HEK293 (cell line): ENCODE measurements around the gene PRDM15.

ENCODE experiments used
- CTCF ChIA-PET: fragments of 350-600 bp; formaldehyde crosslinking; extraction: SDS; loops from one replicate; lab custom pipeline; 2021; ENCODE audit warnings: antibody characterized with exemption; lab: Yijun Ruan, JAX
- POLR2A ChIA-PET: fragments of 300-600 bp; formaldehyde crosslinking; extraction: SDS; loops from one replicate; lab custom pipeline; 2020; ENCODE audit warnings: antibody characterized with exemption, inconsistent platforms; lab: Yijun Ruan, JAX
- H3K27ac ChIP-seq: fragments of 200-500 bp; sonication (Bioruptor generic); 2 replicates; pipeline ENCODE4 v1.5.1; 2014; ENCODE audit warnings: low read depth, low read length, control low read depth, inconsistent platforms; ENCODE audit errors: extremely low read depth
- H3K36me3 ChIP-seq, 2 experiments: fragments of 200-500 bp in 1 of 2; sonication (Bioruptor generic) in 1 of 2; 1 replicate in 1 of 2; 2 replicates in 1 of 2; pipeline ENCODE4 v1.5.1; 2014 to 2017; ENCODE audit warnings: inconsistent platforms in 2 of 2, low read length in 2 of 2; ENCODE audit not compliant: control insufficient read depth in 2 of 2, insufficient read depth in 1 of 2
- H3K4me1 ChIP-seq: fragments of 200-500 bp; sonication (Bioruptor generic); 2 replicates; pipeline ENCODE4 v1.5.1; 2014; ENCODE audit warnings: mild to moderate bottlenecking, low read length, inconsistent platforms; ENCODE audit not compliant: control insufficient read depth, insufficient read depth
- H3K4me3 ChIP-seq: 2 replicates; pipeline ENCODE4 v1.5.1; 2011; ENCODE audit warnings: low read depth, mild to moderate bottlenecking, control low read depth, low read length, moderate library complexity
- H3K9me3 ChIP-seq: fragments of 200-500 bp; sonication (Bioruptor generic); 2 replicates; pipeline ENCODE4 v1.5.1; 2014; ENCODE audit warnings: low read depth, low read length, inconsistent platforms; ENCODE audit not compliant: control insufficient read depth, insufficient read depth
- HOXD13 ChIP-seq: sonication (generic); formaldehyde crosslinking; IDR thresholded peaks from 2 replicates; pipeline ENCODE4 v1.8.0; 2022; ENCODE audit warnings: missing genetic modification reagents, borderline replicate concordance
- KLF1 ChIP-seq: fragments of 450-650 bp; formaldehyde crosslinking; IDR thresholded peaks from 2 replicates; pipeline ENCODE4 v1.5.1; 2016; ENCODE audit warnings: missing biosample characterization, missing genetic modification characterization
- KLF9 ChIP-seq: fragments of 450-650 bp; formaldehyde crosslinking; IDR thresholded peaks from 2 replicates; pipeline ENCODE4 v1.5.1; 2016; ENCODE audit warnings: missing biosample characterization, missing genetic modification characterization, low read depth
- ZIC2 ChIP-seq: fragments of 450-650 bp; formaldehyde crosslinking; IDR thresholded peaks from 2 replicates; pipeline ENCODE4 v1.5.1; 2016; ENCODE audit warnings: missing biosample characterization, missing genetic modification characterization
- ZNF114 ChIP-seq: fragments of 450-650 bp; formaldehyde crosslinking; IDR thresholded peaks from 2 replicates; pipeline ENCODE4 v1.5.0; 2017; ENCODE audit warnings: missing biosample characterization, missing genetic modification characterization
- ZNF239 ChIP-seq: fragments of 450-650 bp; formaldehyde crosslinking; IDR thresholded peaks from 2 replicates; pipeline ENCODE4 v1.5.1; 2016; ENCODE audit warnings: missing biosample characterization, missing genetic modification characterization
- ZNF544 ChIP-seq: fragments of 450-650 bp; formaldehyde crosslinking; IDR thresholded peaks from 2 replicates; pipeline ENCODE4 v1.5.0; 2017; ENCODE audit warnings: missing biosample characterization, missing genetic modification characterization
- ZNF571 ChIP-seq: fragments of 450-650 bp; formaldehyde crosslinking; IDR thresholded peaks from 2 replicates; pipeline ENCODE4 v1.5.0; 2017; ENCODE audit warnings: missing biosample characterization, missing genetic modification characterization
- ZNF621 ChIP-seq: fragments of 450-650 bp; formaldehyde crosslinking; IDR thresholded peaks from 2 replicates; pipeline ENCODE4 v1.5.1; 2017; ENCODE audit warnings: missing biosample characterization, missing genetic modification characterization
- ZNF707 ChIP-seq: fragments of 450-650 bp; formaldehyde crosslinking; IDR thresholded peaks from 2 replicates; pipeline ENCODE4 v1.5.1; 2016; ENCODE audit warnings: missing biosample characterization, missing genetic modification characterization
- ZNF785 ChIP-seq: fragments of 450-650 bp; formaldehyde crosslinking; IDR thresholded peaks from 2 replicates; pipeline ENCODE4 v1.5.1; 2016; ENCODE audit warnings: missing biosample characterization, missing genetic modification characterization
- ZNF791 ChIP-seq: fragments of 450-650 bp; formaldehyde crosslinking; IDR thresholded peaks from 2 replicates; pipeline ENCODE4 v1.5.1; 2016; ENCODE audit warnings: missing biosample characterization, missing genetic modification characterization
- ZSCAN23 ChIP-seq: fragments of 450-650 bp; formaldehyde crosslinking; IDR thresholded peaks from 2 replicates; pipeline ENCODE4 v1.5.1; 2016; ENCODE audit warnings: missing biosample characterization, missing genetic modification characterization
- TF ChIP-seq, protein P1 (sequence below): IDR thresholded peaks from 2 replicates; pipeline ENCODE4 v1.6.1; 2011; ENCODE audit warnings: mild to moderate bottlenecking, low read depth, low read length, borderline replicate concordance
- TF ChIP-seq, protein P2 (sequence below): fragments of 450-650 bp; formaldehyde crosslinking; IDR thresholded peaks from 2 replicates; pipeline ENCODE4 v1.5.1; 2016; ENCODE audit warnings: missing biosample characterization, missing genetic modification characterization
- TF ChIP-seq, protein P3 (sequence below): fragments of 450-650 bp; formaldehyde crosslinking; IDR thresholded peaks from 2 replicates; pipeline ENCODE4 v1.5.1; 2016; ENCODE audit warnings: missing biosample characterization, missing genetic modification characterization
- TF ChIP-seq, protein P4 (sequence below): fragments of 450-650 bp; formaldehyde crosslinking; IDR thresholded peaks from 2 replicates; pipeline ENCODE4 v1.5.1; 2017; ENCODE audit warnings: missing biosample characterization, missing genetic modification characterization
- TF ChIP-seq, protein P5 (sequence below): fragments of 450-650 bp; formaldehyde crosslinking; IDR thresholded peaks from 2 replicates; pipeline ENCODE4 v1.5.1; 2016; ENCODE audit warnings: missing biosample characterization, missing genetic modification characterization
- TF ChIP-seq, protein P6 (sequence below): fragments of 450-650 bp; formaldehyde crosslinking; IDR thresholded peaks from 2 replicates; pipeline ENCODE4 v1.5.1; 2016; ENCODE audit warnings: missing biosample characterization, missing genetic modification characterization
- TF ChIP-seq, protein P7 (sequence below): fragments of 450-650 bp; formaldehyde crosslinking; IDR thresholded peaks from 2 replicates; pipeline ENCODE4 v1.5.1; 2017; ENCODE audit warnings: missing biosample characterization, mild to moderate bottlenecking, missing genetic modification characterization, moderate library complexity
- TF ChIP-seq, protein P8 (sequence below): fragments of 450-650 bp; formaldehyde crosslinking; IDR thresholded peaks from 2 replicates; pipeline ENCODE4 v1.5.0; 2017; ENCODE audit warnings: missing biosample characterization, missing genetic modification characterization, borderline replicate concordance

Gene PRDM15

DNA sequence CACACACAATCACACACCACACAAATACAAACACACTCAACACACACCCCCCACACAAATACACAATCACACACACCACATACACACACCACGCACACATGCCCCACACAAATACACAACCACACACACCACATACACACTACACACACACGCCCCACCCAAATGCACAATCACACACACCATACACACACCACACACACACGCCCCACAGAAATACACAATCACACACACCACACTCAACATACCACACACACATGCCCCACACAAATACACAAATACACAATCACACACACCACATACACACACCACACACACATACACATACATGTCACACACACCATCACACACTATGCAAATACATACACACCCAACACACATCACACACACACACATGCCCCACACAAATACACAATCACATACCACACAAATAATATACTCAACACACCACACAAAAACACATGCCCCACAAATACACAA is 50.2 kb downstream of the PRDM15 start:
- no peaks in the 10 kb centered on the region for H3K9me3 ChIP-seq
- H3K4me1 ChIP-seq: no peaks in the 10 kb centered on the region
- H3K27ac ChIP-seq: no peak overlapping the region
- ChIA-PET POLR2A (no interaction called here), CTCF (no interaction called here)
- H3K4me3 ChIP-seq: no peak overlapping the region
- peaks cover 4 to 25% of the 10 kb centered on the region in 2 experiments; a peak in 2 of 3 replicates for H3K36me3 ChIP-seq
- TF ChIP-seq ZSCAN23 (peak; percentile 13; the same call in 1 of the 2 replicates), ZNF544 (tag by site-specific recombination) (0 out of 2 replicates have a peak, but pooled peaks have one; percentile 45), ZNF571 (tag by site-specific recombination) (0 out of 2 replicates have a peak, but pooled peaks have one; percentile 33), ZNF239 (0 out of 2 replicates have a peak, but pooled peaks have one; percentile 48), KLF9 (tag by site-specific recombination) (peak; percentile 38; the same call in 1 of the 2 replicates), ZNF621 (tag by site-specific recombination) (0 out of 2 replicates have a peak, but pooled peaks have one; percentile 35), ZIC2 (0 out of 2 replicates have a peak, but pooled peaks have one; percentile 6), ZNF791 (0 out of 2 replicates have a peak, but pooled peaks have one; percentile 8), KLF1 (tag by site-specific recombination) (0 out of 2 replicates have a peak, but pooled peaks have one; percentile 7), HOXD13 (0 out of 2 replicates have a peak, but pooled peaks have one; percentile 4), ZNF707 (tag by site-specific recombination) (0 out of 2 replicates have a peak, but pooled peaks have one; percentile 26), ZNF114 (tag by site-specific recombination) (peak; percentile 78), ZNF785 (tag by site-specific recombination) (peak; percentile 38; the same call in 1 of the 2 replicates)
- TF ChIP-seq, protein P1, sequence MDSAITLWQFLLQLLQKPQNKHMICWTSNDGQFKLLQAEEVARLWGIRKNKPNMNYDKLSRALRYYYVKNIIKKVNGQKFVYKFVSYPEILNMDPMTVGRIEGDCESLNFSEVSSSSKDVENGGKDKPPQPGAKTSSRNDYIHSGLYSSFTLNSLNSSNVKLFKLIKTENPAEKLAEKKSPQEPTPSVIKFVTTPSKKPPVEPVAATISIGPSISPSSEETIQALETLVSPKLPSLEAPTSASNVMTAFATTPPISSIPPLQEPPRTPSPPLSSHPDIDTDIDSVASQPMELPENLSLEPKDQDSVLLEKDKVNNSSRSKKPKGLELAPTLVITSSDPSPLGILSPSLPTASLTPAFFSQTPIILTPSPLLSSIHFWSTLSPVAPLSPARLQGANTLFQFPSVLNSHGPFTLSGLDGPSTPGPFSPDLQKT: no peak
- TF ChIP-seq, protein P2, sequence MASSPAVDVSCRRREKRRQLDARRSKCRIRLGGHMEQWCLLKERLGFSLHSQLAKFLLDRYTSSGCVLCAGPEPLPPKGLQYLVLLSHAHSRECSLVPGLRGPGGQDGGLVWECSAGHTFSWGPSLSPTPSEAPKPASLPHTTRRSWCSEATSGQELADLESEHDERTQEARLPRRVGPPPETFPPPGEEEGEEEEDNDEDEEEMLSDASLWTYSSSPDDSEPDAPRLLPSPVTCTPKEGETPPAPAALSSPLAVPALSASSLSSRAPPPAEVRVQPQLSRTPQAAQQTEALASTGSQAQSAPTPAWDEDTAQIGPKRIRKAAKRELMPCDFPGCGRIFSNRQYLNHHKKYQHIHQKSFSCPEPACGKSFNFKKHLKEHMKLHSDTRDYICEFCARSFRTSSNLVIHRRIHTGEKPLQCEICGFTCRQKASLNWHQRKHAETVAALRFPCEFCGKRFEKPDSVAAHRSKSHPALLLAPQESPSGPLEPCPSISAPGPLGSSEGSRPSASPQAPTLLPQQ: no peak
- TF ChIP-seq, protein P3, sequence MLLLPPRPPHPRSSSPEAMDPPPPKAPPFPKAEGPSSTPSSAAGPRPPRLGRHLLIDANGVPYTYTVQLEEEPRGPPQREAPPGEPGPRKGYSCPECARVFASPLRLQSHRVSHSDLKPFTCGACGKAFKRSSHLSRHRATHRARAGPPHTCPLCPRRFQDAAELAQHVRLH: no peak
- TF ChIP-seq, protein P4, sequence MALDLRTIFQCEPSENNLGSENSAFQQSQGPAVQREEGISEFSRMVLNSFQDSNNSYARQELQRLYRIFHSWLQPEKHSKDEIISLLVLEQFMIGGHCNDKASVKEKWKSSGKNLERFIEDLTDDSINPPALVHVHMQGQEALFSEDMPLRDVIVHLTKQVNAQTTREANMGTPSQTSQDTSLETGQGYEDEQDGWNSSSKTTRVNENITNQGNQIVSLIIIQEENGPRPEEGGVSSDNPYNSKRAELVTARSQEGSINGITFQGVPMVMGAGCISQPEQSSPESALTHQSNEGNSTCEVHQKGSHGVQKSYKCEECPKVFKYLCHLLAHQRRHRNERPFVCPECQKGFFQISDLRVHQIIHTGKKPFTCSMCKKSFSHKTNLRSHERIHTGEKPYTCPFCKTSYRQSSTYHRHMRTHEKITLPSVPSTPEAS (tag by site-specific recombination): peak; percentile 48; the same call in 1 of the 2 replicates
- TF ChIP-seq, protein P5, sequence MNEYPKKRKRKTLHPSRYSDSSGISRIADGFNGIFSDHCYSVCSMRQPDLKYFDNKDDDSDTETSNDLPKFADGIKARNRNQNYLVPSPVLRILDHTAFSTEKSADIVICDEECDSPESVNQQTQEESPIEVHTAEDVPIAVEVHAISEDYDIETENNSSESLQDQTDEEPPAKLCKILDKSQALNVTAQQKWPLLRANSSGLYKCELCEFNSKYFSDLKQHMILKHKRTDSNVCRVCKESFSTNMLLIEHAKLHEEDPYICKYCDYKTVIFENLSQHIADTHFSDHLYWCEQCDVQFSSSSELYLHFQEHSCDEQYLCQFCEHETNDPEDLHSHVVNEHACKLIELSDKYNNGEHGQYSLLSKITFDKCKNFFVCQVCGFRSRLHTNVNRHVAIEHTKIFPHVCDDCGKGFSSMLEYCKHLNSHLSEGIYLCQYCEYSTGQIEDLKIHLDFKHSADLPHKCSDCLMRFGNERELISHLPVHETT (tag by site-specific recombination): peak; percentile 17; the same call in 1 of the 2 replicates
- TF ChIP-seq, protein P6, sequence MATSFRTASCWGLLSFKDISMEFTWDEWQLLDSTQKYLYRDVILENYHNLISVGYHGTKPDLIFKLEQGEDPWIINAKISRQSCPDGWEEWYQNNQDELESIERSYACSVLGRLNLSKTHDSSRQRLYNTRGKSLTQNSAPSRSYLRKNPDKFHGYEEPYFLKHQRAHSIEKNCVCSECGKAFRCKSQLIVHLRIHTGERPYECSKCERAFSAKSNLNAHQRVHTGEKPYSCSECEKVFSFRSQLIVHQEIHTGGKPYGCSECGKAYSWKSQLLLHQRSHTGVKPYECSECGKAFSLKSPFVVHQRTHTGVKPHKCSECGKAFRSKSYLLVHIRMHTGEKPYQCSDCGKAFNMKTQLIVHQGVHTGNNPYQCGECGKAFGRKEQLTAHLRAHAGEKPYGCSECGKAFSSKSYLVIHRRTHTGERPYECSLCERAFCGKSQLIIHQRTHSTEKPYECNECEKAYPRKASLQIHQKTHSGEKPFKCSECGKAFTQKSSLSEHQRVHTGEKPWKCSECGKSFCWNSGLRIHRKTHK: no peak
- TF ChIP-seq, protein P7, sequence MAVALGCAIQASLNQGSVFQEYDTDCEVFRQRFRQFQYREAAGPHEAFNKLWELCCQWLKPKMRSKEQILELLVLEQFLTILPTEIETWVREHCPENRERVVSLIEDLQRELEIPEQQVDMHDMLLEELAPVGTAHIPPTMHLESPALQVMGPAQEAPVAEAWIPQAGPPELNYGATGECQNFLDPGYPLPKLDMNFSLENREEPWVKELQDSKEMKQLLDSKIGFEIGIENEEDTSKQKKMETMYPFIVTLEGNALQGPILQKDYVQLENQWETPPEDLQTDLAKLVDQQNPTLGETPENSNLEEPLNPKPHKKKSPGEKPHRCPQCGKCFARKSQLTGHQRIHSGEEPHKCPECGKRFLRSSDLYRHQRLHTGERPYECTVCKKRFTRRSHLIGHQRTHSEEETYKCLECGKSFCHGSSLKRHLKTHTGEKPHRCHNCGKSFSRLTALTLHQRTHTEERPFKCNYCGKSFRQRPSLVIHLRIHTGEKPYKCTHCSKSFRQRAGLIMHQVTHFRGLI (tag by site-specific recombination): no peak
- TF ChIP-seq, protein P8, sequence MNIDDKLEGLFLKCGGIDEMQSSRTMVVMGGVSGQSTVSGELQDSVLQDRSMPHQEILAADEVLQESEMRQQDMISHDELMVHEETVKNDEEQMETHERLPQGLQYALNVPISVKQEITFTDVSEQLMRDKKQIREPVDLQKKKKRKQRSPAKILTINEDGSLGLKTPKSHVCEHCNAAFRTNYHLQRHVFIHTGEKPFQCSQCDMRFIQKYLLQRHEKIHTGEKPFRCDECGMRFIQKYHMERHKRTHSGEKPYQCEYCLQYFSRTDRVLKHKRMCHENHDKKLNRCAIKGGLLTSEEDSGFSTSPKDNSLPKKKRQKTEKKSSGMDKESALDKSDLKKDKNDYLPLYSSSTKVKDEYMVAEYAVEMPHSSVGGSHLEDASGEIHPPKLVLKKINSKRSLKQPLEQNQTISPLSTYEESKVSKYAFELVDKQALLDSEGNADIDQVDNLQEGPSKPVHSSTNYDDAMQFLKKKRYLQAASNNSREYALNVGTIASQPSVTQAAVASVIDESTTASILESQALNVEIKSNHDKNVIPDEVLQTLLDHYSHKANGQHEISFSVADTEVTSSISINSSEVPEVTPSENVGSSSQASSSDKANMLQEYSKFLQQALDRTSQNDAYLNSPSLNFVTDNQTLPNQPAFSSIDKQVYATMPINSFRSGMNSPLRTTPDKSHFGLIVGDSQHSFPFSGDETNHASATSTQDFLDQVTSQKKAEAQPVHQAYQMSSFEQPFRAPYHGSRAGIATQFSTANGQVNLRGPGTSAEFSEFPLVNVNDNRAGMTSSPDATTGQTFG: peak; percentile 38; the same call in 1 of the 2 replicates
- TF ChIP-seq, all 188 proteins: peak for 16
